Ovary (tissue), 3 donors: ENCODE data around the gene PCDHB12.

ENCODE experiments used
- POLR2A ChIP-seq: fragments of 450-650 bp; IDR thresholded peaks from one replicate; pipeline ENCODE4 v1.6.1; 2017; ENCODE audit warnings: antibody characterized with exemption, mild to moderate bottlenecking, moderate library complexity
- TF ChIP-seq, protein P1 (sequence below), 3 donors: fragments of 450-650 bp in 2 of 3; fragments of 200-600 bp in 1 of 3; IDR thresholded peaks; one replicate each; pipeline versions ENCODE4 v1.5.1 to v1.8.0; 2016 to 2022; ENCODE audit warnings: antibody characterized with exemption in 3 of 3, mild to moderate bottlenecking in 1 of 3
- donor health status: DM: no; HTN: no; CAD: no.

- TF ChIP-seq POLR2A: no peak
- TF ChIP-seq, protein P1, sequence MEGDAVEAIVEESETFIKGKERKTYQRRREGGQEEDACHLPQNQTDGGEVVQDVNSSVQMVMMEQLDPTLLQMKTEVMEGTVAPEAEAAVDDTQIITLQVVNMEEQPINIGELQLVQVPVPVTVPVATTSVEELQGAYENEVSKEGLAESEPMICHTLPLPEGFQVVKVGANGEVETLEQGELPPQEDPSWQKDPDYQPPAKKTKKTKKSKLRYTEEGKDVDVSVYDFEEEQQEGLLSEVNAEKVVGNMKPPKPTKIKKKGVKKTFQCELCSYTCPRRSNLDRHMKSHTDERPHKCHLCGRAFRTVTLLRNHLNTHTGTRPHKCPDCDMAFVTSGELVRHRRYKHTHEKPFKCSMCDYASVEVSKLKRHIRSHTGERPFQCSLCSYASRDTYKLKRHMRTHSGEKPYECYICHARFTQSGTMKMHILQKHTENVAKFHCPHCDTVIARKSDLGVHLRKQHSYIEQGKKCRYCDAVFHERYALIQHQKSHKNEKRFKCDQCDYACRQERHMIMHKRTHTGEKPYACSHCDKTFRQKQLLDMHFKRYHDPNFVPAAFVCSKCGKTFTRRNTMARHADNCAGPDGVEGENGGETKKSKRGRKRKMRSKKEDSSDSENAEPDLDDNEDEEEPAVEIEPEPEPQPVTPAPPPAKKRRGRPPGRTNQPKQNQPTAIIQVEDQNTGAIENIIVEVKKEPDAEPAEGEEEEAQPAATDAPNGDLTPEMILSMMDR (IDR thresholded peaks at IDR 0.05): peak in 2 of 3 donors; percentile 28 to 39
These were observed 26.3 kb upstream of the PCDHB12 start, which contains the start of gene PCDHB16 for GRCh38 chr5:141182248-141182647.
